GM15510 (cell line): ENCODE measurements around the gene NFAT5.

Experiments used
- POLR2A ChIP-seq: IDR thresholded peaks from 3 replicates; pipeline ENCODE4 v1.6.1; 2011; ENCODE audit warnings: borderline replicate concordance; ENCODE audit not compliant: insufficient read length; ENCODE audit errors: extremely low read depth

Gene NFAT5

GRCh38 chr16:69566240-69566980, 644 bp downstream of the NFAT5 start:
- no peak for TF ChIP-seq POLR2A

DNA sequence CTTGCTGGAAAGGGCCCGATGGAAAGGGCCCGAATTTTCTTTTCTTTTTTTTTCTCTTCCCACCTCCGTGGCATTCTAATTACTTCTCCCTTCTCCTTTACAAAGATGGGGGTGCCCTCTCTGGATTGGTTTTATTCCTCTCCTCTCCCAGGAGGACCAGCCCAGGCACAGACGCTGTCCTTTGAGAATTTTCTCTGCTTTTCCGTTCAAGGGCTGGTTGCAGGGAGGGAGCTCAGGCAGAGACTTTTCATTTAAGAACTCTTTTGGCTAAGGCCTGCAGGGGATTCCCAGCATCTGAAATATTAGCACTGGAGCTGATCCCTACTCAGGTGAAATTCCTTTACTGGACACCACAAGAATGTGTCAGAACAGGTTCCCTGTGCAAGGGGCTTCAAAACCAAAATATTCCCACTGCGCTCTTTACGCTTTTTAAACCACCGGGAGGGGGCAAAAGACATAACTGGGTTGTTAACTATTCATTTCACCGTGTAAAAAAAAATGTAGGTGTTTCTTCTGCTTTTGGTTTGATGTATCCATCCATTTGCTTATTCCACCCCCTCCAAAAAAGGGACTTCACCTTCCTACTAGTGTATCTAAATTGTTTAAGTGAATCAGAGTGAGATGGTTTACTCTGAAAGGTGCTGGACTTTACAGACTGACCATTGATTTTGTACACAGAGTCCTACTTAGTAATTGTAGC, 1.4 kb downstream of the NFAT5 start:
- no peak for TF ChIP-seq POLR2A

DNA sequence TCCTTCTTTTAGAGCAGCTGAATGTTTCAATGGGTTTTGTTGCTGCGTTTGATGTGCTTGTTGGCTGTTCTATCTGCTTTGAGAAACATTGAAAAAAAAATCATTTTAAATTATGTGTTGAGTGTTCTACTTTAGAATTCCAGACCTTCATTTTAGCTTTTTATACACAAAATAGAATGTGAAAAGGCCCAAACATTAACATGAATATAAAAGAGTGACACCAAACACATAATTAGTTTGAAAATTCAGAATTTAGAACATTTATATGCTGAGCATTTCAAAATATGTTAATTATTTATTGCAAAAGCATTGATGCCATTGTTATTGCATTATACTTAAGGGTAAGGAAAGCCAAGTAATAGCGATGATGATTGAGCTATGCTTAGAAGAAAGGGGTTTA, 2.9 kb downstream of the NFAT5 start:
- no peak for TF ChIP-seq POLR2A

GRCh38 chr16:69579783-69580481, 14.2 kb downstream of the NFAT5 start:
- no peak for TF ChIP-seq POLR2A

GRCh38 chr16:69581297-69581696, 15.5 kb downstream of the NFAT5 start:
- no peak for TF ChIP-seq POLR2A

- no peak for TF ChIP-seq POLR2A
Observed at GRCh38 chr16:69589434-69590269, 23.9 kb downstream of the NFAT5 start.

DNA sequence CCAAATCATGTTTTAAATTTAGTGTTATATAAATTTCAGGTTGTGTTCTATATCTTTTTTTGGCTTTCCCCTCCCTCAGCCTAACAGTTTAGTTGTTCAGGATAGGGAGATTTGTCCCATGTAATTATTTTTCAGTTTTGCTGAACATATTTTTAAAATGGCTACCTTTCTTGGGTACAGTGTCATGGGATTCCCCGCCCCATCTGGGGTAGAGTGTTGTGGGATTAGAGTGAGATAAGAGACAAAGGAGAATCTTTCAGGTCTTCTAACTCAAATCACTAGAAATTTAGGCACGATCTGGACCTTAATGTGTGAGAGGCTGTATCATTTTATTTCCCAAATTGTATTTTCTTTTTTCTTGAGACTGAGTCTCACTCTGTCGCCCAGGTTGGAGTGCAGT, 24.8 kb downstream of the NFAT5 start:
- TF ChIP-seq POLR2A: no peak

DNA sequence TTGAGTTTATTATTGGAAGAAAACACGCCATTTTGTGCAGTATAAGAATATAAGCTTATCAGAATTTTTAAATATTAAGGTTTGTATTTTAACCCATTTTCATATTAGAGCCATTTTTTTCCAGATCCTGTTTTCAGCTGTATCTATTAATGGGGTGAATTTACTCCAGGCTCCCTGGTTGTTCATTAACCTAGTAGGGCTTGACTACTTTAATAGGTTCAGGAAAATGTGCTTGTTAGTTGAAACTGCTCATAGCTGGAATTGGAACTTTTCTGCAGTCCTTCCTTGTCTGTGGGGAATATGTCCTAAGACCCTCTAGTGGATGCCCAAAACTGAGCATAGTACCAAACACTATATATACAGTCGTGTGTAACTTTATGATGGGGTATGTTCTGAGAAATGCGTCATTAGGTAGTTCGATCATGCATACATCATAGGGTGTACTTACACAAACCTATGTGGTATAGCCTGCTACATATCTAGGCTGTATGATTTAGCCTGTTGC, 28.0 kb downstream of the NFAT5 start:
- no peak for TF ChIP-seq POLR2A

GRCh38 chr16:69595127-69596036, 29.6 kb downstream of the NFAT5 start:
- TF ChIP-seq POLR2A: no peak

DNA sequence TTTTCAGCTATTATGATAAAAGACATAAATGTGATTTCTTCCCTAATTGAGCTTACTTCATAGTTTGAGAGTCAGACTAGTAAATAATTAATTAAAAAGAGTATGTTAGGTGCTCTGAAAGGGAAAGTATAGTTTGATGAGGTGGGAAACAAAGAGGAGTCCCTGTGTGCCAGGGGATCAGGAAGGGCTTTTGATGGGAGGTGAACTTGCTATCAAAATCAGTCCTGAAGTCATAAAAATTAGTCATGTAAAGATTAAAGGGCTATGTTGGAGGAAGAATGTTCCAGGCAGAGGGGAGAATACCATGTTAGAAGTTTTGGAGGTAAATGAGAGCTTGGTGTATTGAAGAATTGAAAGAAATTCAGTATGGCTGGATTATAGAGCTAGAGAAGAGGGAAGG, 31.0 kb downstream of the NFAT5 start:
- TF ChIP-seq POLR2A: no peak

- TF ChIP-seq POLR2A: no peak
Observed at GRCh38 chr16:69598045-69598444, 32.3 kb downstream of the NFAT5 start.

DNA sequence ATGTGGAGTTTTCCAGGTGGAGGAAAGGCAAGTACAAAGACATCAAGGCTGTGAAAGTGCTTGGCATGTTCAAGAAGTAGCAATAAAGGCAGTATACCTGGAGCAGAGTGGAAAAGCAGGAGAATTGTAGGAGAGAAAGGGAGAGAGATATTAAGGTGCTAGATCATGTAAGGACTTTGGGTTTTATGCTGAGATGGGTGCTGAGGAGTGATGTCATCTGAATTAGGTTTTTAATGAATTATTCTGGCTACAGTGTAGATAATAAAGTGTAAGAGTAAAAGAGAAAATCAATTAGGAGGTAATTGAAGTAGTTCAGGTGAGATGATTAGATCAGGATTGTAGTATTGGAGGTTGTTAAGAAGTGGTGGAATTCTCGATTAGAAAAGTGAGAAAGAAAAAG, 34.0 kb downstream of the NFAT5 start:
- TF ChIP-seq POLR2A: no peak

GRCh38 chr16:69600202-69600601, 34.4 kb downstream of the NFAT5 start:
- TF ChIP-seq POLR2A: no peak
